MM.1S (cell line): ENCODE data around the gene CABCOCO1.

ENCODE experiments used
- DNase-seq: peaks from one replicate; pipeline ENCODE4 v3.0.0-alpha.2; 2015
- H2AFZ ChIP-seq: fragments of 300-600 bp; sonication (generic); 2 replicates; pipeline ENCODE4 v1.6.0; 2016; ENCODE audit warnings: antibody characterized with exemption, low read length
- H3F3A ChIP-seq: fragments of 300-600 bp; sonication (generic); 2 replicates; pipeline ENCODE4 v1.6.1; 2016; ENCODE audit warnings: mild to moderate bottlenecking, antibody characterized with exemption, low read length, moderate library complexity, mixed read lengths; ENCODE audit not compliant: insufficient read depth
- H3K27ac ChIP-seq: fragments of 300-600 bp; sonication (generic); 2 replicates; pipeline ENCODE4 v1.5.1; 2016; ENCODE audit warnings: mild to moderate bottlenecking, low read length
- H3K27me3 ChIP-seq: fragments of 300-600 bp; sonication (generic); replicated peaks from 2 replicates; pipeline ENCODE4 v1.6.0; 2016; ENCODE audit warnings: low read length; ENCODE audit not compliant: insufficient read depth
- H3K36me3 ChIP-seq: fragments of 300-600 bp; sonication (generic); replicated peaks from 2 replicates; pipeline ENCODE4 v1.6.1; 2016; ENCODE audit warnings: mild to moderate bottlenecking, low read length, mixed read lengths; ENCODE audit not compliant: insufficient read depth
- H3K4me1 ChIP-seq: fragments of 300-600 bp; sonication (generic); 2 replicates; pipeline ENCODE4 v1.6.1; 2016; ENCODE audit warnings: low read length, mixed read lengths
- H3K4me2 ChIP-seq: fragments of 300-600 bp; sonication (generic); 2 replicates; pipeline ENCODE4 v1.6.0; 2016; ENCODE audit warnings: low read depth, low read length
- H3K4me3 ChIP-seq: fragments of 300-600 bp; sonication (generic); 2 replicates; pipeline ENCODE4 v1.5.1; 2016; ENCODE audit warnings: low read length, mixed read lengths
- H3K79me2 ChIP-seq: fragments of 300-600 bp; sonication (generic); 2 replicates; pipeline ENCODE4 v1.6.1; 2016; ENCODE audit warnings: mixed run types, low read length, mixed read lengths
- H3K9ac ChIP-seq: fragments of 300-600 bp; sonication (generic); 2 replicates; pipeline ENCODE4 v1.6.1; 2016; ENCODE audit warnings: low read length, mixed read lengths
- H3K9me2 ChIP-seq: fragments of 300-600 bp; sonication (generic); replicated peaks from 2 replicates; pipeline ENCODE4 v1.6.1; 2016; ENCODE audit warnings: mild to moderate bottlenecking, low read length, mixed read lengths; ENCODE audit not compliant: insufficient read depth
- H3K9me3 ChIP-seq: fragments of 300-600 bp; sonication (generic); replicated peaks from 2 replicates; pipeline ENCODE4 v1.6.1; 2016; ENCODE audit warnings: mild to moderate bottlenecking, low read length, mixed read lengths; ENCODE audit not compliant: insufficient read depth
- H4K20me1 ChIP-seq: fragments of 300-600 bp; sonication (generic); 2 replicates; pipeline ENCODE4 v1.6.1; 2016; ENCODE audit warnings: mild to moderate bottlenecking, low read length, moderate library complexity, mixed read lengths; ENCODE audit not compliant: insufficient read depth
- CTCF ChIP-seq: fragments of 300-600 bp; sonication (generic); IDR thresholded peaks from 2 replicates; pipeline ENCODE4 v1.5.1; 2016; ENCODE audit warnings: antibody characterized with exemption, low read length, mixed read lengths
- EZH2 ChIP-seq: fragments of 300-600 bp; sonication (generic); optimal IDR thresholded peaks from 2 replicates; pipeline ENCODE3; 2017; ENCODE audit warnings: low read depth, mild to moderate bottlenecking, antibody characterized with exemption, low read length, mixed read lengths
- EZH2phosphoT487 ChIP-seq: fragments of 300-600 bp; sonication (generic); IDR thresholded peaks from 2 replicates; pipeline ENCODE4 v1.6.1; 2018; ENCODE audit warnings: antibody characterized with exemption, low read length

The CABCOCO1 gene

GRCh38 chr10:61749291-61749690 is 86.6 kb downstream of the CABCOCO1 start:
- no peaks in the 10 kb centered on the region for H3K9me3 ChIP-seq
- no peak overlapping the region for H3K4me3 ChIP-seq
- no peaks in the 10 kb centered on the region for H4K20me1 ChIP-seq
- no peak overlapping the region for H2AFZ ChIP-seq
- peaks cover 18% of the 10 kb centered on the region for H3K4me1 ChIP-seq
- DNase-seq: no peak
- no peaks in the 10 kb centered on the region for H3K79me2 ChIP-seq
- H3K27me3 ChIP-seq: no peaks in the 10 kb centered on the region
- H3K4me2 ChIP-seq: no peak overlapping the region
- no peak overlapping the region for H3K9ac ChIP-seq
- H3K9me2 ChIP-seq: no peaks in the 10 kb centered on the region
- TF ChIP-seq CTCF (no peak), EZH2phosphoT487 (no peak), EZH2 (no peak)
- H3F3A ChIP-seq: 0 out of 2 replicates have a peak, but pooled peaks cover 3% of the 10 kb centered on the region
- no peak overlapping the region for H3K27ac ChIP-seq
- H3K36me3 ChIP-seq: no peaks in the 10 kb centered on the region

DNA sequence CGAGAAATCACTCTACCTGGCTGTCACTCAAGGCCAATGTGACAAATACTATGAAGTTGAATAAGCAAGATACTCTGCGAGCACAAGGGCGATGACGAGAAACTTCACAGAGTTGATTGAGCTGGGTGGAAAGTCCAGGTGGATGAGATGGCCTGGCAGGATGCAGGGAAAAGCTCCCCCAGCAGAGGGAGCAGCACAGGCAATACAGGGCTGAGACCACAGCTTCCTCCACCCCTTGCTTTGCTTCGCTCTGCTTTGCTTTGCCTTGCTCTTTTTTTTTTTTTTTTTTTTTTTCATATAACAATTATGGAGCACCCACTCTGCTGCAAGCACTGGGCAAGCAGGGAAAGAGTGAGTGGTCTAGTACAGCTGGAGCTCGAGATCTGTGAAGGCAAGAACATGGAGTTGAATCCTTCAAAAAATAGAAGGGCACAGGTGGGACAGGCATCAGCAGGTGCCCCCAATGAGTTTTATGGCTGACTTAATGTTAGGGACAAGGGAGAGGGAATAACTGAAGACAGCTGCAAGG is 88.3 kb downstream of the CABCOCO1 start:
- no peak overlapping the region for H3K4me2 ChIP-seq
- DNase-seq: peak; percentile 56
- H4K20me1 ChIP-seq: no peaks in the 10 kb centered on the region
- no peak overlapping the region for H3K4me3 ChIP-seq
- no peaks in the 10 kb centered on the region for H3K9me3 ChIP-seq
- peak; percentile 55 for TF ChIP-seq CTCF
- no peak for TF ChIP-seq EZH2phosphoT487
- H3K9ac ChIP-seq: no peak overlapping the region
- no peak overlapping the region for H2AFZ ChIP-seq
- 0 out of 2 replicates have a peak, but pooled peaks cover 3% of the 10 kb centered on the region for H3F3A ChIP-seq
- H3K9me2 ChIP-seq: no peaks in the 10 kb centered on the region
- H3K79me2 ChIP-seq: no peaks in the 10 kb centered on the region
- H3K27me3 ChIP-seq: no peaks in the 10 kb centered on the region
- H3K4me1 ChIP-seq: peaks cover 18% of the 10 kb centered on the region
- no peak overlapping the region for H3K27ac ChIP-seq
- no peaks in the 10 kb centered on the region for H3K36me3 ChIP-seq

GRCh38 chr10:61751599-61751998 is 88.9 kb downstream of the CABCOCO1 start:
- TF ChIP-seq EZH2: no peak
- TF ChIP-seq CTCF: no peak
- no peak for TF ChIP-seq EZH2phosphoT487
- Histone ChIP-seq H4K20me1 (no peaks in the 10 kb centered on the region), H3K36me3 (no peaks in the 10 kb centered on the region), H3K27me3 (no peaks in the 10 kb centered on the region), H3K9ac (no peak overlapping the region), H3F3A (0 out of 2 replicates have a peak, but pooled peaks cover 3% of the 10 kb centered on the region), H3K27ac (peak overlapping the region; percentile 12; the same call in 1 of the 2 replicates), H3K4me3 (no peak overlapping the region), H3K9me3 (no peaks in the 10 kb centered on the region), H3K4me1 (peaks cover 18% of the 10 kb centered on the region), H3K79me2 (no peaks in the 10 kb centered on the region), H3K9me2 (no peaks in the 10 kb centered on the region), H2AFZ (no peak overlapping the region), H3K4me2 (peak overlapping the region; percentile 43; the same call in 1 of the 2 replicates)
- DNase-seq: no peak
